CD4-positive, alpha-beta T cell (primary cell): ENCODE data around the gene CCDC15. TPM values are rescaled to one million over a fixed set of nuclear protein-coding genes. Genes with fewer than 3 reads are reported as not detected.

ENCODE experiments used
- ATAC-seq: fragments of 200-7000 bp; cut with Tn5 transposase; one replicate; pipeline ENCODE4 v1.10.0; 2022; ENCODE audit warnings: mild to moderate bottlenecking; ENCODE audit not compliant: poor library complexity
- CTCF ChIA-PET: fragments of 350-600 bp; sonication (Branson Sonifier 250); formaldehyde crosslinking; loops from one replicate; lab custom pipeline; 2021; ENCODE audit warnings: antibody characterized with exemption, inconsistent platforms; lab: Charles Lee
- POLR2A ChIA-PET: fragments of 350-600 bp; sonication (Branson Sonifier 250); formaldehyde crosslinking; loops from one replicate; lab custom pipeline; 2021; ENCODE audit warnings: antibody characterized with exemption, inconsistent platforms; lab: Charles Lee
- DNase-seq, 14 experiments: peaks; one replicate each; pipeline ENCODE4 v3.0.0-alpha.2; 2013 to 2020; ENCODE audit warnings: mixed read lengths in 2 of 14
- H3K27ac ChIP-seq, 2 donors: one replicate each; pipeline versions ENCODE4 v1.5.1 to v1.7.0; 2013; ENCODE audit warnings: low read length in 2 of 2, low read depth in 1 of 2, mild to moderate bottlenecking in 1 of 2
- H3K27me3 ChIP-seq, 2 experiments: 1 replicate in 1 of 2; 2 replicates in 1 of 2; pipeline versions ENCODE4 v1.6.1 to v1.7.0; 2013; ENCODE audit warnings: low read length in 2 of 2, control low read depth in 1 of 2, mild to moderate bottlenecking in 1 of 2, moderate library complexity in 1 of 2; ENCODE audit not compliant: insufficient read depth in 2 of 2, control insufficient read depth in 1 of 2
- H3K36me3 ChIP-seq: one replicate; pipeline ENCODE4 v1.6.1; 2013; ENCODE audit warnings: low read length, control low read depth; ENCODE audit not compliant: insufficient read depth
- H3K4me1 ChIP-seq: one replicate; pipeline ENCODE4 v1.6.1; 2013; ENCODE audit warnings: low read length, control low read depth; ENCODE audit not compliant: insufficient read depth
- H3K4me3 ChIP-seq: one replicate; pipeline ENCODE4 v1.5.1; 2013; ENCODE audit warnings: mild to moderate bottlenecking, low read length, moderate library complexity
- H3K9me3 ChIP-seq, 2 experiments: 1 replicate in 1 of 2; 2 replicates in 1 of 2; pipeline versions ENCODE4 v1.6.1 to v1.7.0; 2013; ENCODE audit warnings: low read length in 2 of 2, mild to moderate bottlenecking in 2 of 2, control low read depth in 1 of 2, moderate library complexity in 1 of 2; ENCODE audit not compliant: control insufficient read depth in 1 of 2, insufficient read depth in 1 of 2
- H3K27ac Mint-ChIP-seq: one replicate; pipeline ENCODE4 v1.8.0; 2020; ENCODE audit warnings: mixed read lengths
- H3K27me3 Mint-ChIP-seq: one replicate; pipeline ENCODE4 v1.8.0; 2021; ENCODE audit warnings: mixed read lengths
- H3K36me3 Mint-ChIP-seq: one replicate; pipeline ENCODE4 v1.8.0; 2021; ENCODE audit warnings: low read depth, mixed read lengths
- H3K4me1 Mint-ChIP-seq: one replicate; pipeline ENCODE4 v1.8.0; 2021; ENCODE audit warnings: low read depth, mixed read lengths
- H3K4me3 Mint-ChIP-seq: one replicate; pipeline ENCODE4 v1.8.0; 2020; ENCODE audit warnings: mild to moderate bottlenecking, mixed read lengths
- H3K9me3 Mint-ChIP-seq: one replicate; pipeline ENCODE4 v1.8.0; 2020; ENCODE audit warnings: mixed read lengths
- intact Hi-C, 2 experiments: fragments of 100-400 bp; cut with DNase I in 1 of 2; cut with micrococcal nuclease in 1 of 2; formaldehyde crosslinking; loops; one replicate each; pipeline versions ENCODE4 v1.15.1 to v1.9.0; 2023 to 2025; cut with DNase I, micrococcal nuclease
- total RNA-seq, 174 experiments: library from RNA in 2 of 174; stranded (reverse) in 2 of 174; gene quantifications; one replicate each; pipeline ENCODE4 v1.2.3 and lab custom pipeline; 2021 to 2026
- TF ChIP-seq, protein P1 (sequence below): fragments of 200-600 bp; IDR thresholded peaks from one replicate; pipeline ENCODE4 v1.8.0; 2022; ENCODE audit warnings: antibody characterized with exemption, mild to moderate bottlenecking

CCDC15 gene
- total RNA-seq, 2 experiments from 2014 or later: 0.89 to 1.1 TPM

GRCh38 chr11:124970925-124971324 lies 16.9 kb downstream of the CCDC15 start:
- DNase-seq: no peak
- CTCF ChIA-PET: no interaction called here
- no peaks in the 10 kb centered on the region for H3K36me3 ChIP-seq
- ATAC-seq: no peak
- H3K36me3 Mint-ChIP-seq: peaks cover 11% of the 10 kb centered on the region
- POLR2A ChIA-PET: no interaction called here
- no peak overlapping the region for H3K27ac ChIP-seq
- no peak overlapping the region for H3K27ac Mint-ChIP-seq
- H3K9me3 Mint-ChIP-seq: no peaks in the 10 kb centered on the region
- H3K4me1 ChIP-seq: no peaks in the 10 kb centered on the region
- H3K4me3 Mint-ChIP-seq: no peak overlapping the region
- H3K9me3 ChIP-seq: no peaks in the 10 kb centered on the region
- H3K27me3 ChIP-seq: no peaks in the 10 kb centered on the region
- no peak overlapping the region for H3K4me3 ChIP-seq
- H3K27me3 Mint-ChIP-seq: no peaks in the 10 kb centered on the region
- no peaks in the 10 kb centered on the region for H3K4me1 Mint-ChIP-seq
- intact Hi-C loops: loop anchor here in 1 of 2 experiments (5.0 kb wide), 1 partner anchor 896 kb away; no protein-coding TSS in a partner anchor
- TF ChIP-seq, protein P1, sequence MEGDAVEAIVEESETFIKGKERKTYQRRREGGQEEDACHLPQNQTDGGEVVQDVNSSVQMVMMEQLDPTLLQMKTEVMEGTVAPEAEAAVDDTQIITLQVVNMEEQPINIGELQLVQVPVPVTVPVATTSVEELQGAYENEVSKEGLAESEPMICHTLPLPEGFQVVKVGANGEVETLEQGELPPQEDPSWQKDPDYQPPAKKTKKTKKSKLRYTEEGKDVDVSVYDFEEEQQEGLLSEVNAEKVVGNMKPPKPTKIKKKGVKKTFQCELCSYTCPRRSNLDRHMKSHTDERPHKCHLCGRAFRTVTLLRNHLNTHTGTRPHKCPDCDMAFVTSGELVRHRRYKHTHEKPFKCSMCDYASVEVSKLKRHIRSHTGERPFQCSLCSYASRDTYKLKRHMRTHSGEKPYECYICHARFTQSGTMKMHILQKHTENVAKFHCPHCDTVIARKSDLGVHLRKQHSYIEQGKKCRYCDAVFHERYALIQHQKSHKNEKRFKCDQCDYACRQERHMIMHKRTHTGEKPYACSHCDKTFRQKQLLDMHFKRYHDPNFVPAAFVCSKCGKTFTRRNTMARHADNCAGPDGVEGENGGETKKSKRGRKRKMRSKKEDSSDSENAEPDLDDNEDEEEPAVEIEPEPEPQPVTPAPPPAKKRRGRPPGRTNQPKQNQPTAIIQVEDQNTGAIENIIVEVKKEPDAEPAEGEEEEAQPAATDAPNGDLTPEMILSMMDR: no peak

DNA sequence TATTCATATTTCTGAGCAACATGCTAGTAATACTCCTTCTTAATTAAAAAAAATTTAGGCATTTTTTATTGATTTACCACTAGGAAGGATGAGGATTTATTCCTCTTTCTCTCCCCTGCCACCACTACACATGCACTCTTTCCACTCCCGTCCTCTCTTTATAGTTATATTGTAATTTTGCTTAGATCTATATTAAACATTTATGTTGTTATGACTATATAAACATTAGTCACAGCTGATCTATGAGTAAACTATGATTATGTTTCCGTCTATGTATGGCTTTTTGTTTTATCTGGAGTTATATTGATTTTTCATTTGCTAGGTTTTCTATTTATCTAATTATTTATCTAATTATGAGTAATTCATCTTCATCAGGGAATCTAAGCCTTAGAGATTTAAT lies 17.8 kb downstream of the CCDC15 start:
- Histone ChIP-seq H3K4me3 (no peak overlapping the region), H3K36me3 (no peaks in the 10 kb centered on the region), H3K27ac (no peak overlapping the region), H3K4me1 (no peaks in the 10 kb centered on the region), H3K9me3 (no peaks in the 10 kb centered on the region), H3K27me3 (no peaks in the 10 kb centered on the region)
- H3K9me3 Mint-ChIP-seq: no peaks in the 10 kb centered on the region
- intact Hi-C loops: loop anchor here in 1 of 2 experiments (5.0 kb wide), 1 partner anchor 895 kb away; no protein-coding TSS in a partner anchor
- TF ChIP-seq, protein P1: no peak
- ChIA-PET CTCF (no interaction called here), POLR2A (no interaction called here)
- H3K36me3 Mint-ChIP-seq: peaks cover 14% of the 10 kb centered on the region
- no peak overlapping the region for H3K27ac Mint-ChIP-seq
- H3K4me1 Mint-ChIP-seq: no peaks in the 10 kb centered on the region
- no peak overlapping the region for H3K4me3 Mint-ChIP-seq
- no peak for ATAC-seq
- H3K27me3 Mint-ChIP-seq: no peaks in the 10 kb centered on the region
- no peak for DNase-seq

DNA sequence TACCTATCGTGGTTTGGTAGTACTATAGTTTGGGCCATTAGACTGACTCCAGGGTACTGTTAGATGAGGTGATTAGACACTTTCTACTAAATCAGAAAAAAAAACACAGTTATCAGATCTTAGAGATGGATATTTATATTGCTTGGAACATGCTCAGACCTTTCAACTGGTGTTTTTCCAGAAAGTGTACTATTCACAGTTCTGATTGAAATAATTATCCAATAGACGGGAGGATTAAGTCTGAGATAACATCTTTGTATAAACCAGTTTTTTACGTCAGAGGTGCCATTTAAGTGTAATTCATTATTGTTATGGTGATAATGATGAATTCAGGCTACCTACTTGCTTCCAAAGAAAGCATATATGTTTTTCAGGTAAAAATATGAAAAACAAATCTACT lies 22.5 kb downstream of the CCDC15 start:
- Histone ChIP-seq H3K27ac (no peak overlapping the region), H3K27me3 (no peaks in the 10 kb centered on the region), H3K4me1 (no peaks in the 10 kb centered on the region), H3K4me3 (no peak overlapping the region), H3K36me3 (no peaks in the 10 kb centered on the region), H3K9me3 (peaks cover 0 to 4% of the 10 kb centered on the region in 2 experiments)
- H3K36me3 Mint-ChIP-seq: peaks cover 37% of the 10 kb centered on the region
- POLR2A ChIA-PET: no interaction called here
- no peak overlapping the region for H3K27ac Mint-ChIP-seq
- H3K4me1 Mint-ChIP-seq: no peaks in the 10 kb centered on the region
- peaks cover 5% of the 10 kb centered on the region for H3K9me3 Mint-ChIP-seq
- DNase-seq (no peak), ATAC-seq (no peak)
- TF ChIP-seq, protein P1: no peak
- H3K27me3 Mint-ChIP-seq: no peaks in the 10 kb centered on the region
- CTCF ChIA-PET: no interaction called here
- H3K4me3 Mint-ChIP-seq: no peak overlapping the region
- intact Hi-C loops: no loop called here
